NCI-H1694 treated with DMSO at 0.1 percent for 48 hours (cell line): ENCODE data around the gene JAGN1.
"Not testable (repeated sequence)": the region's sequence is repeated elsewhere in the genome, so short reads cannot be mapped to it uniquely, and the experiment has no call there.

ENCODE experiments used
- DNase-seq: peaks from one replicate; lab custom pipeline; 2025; lab: John Stamatoyannopoulos, UW

JAGN1 gene

GRCh38 chr3:9898467-9899241 is 8.2 kb downstream of the JAGN1 start:
- DNase-seq = no peak

- no peak for DNase-seq
These were observed 8.9 kb downstream of the JAGN1 start for GRCh38 chr3:9899289-9899791.

- not testable (repeated sequence) for DNase-seq
These were observed 10.6 kb downstream of the JAGN1 start for GRCh38 chr3:9900965-9901415.

- no peak for DNase-seq
These were observed 11.6 kb downstream of the JAGN1 start for GRCh38 chr3:9901967-9902366.

- no peak for DNase-seq
These were observed 12.2 kb downstream of the JAGN1 start, which contains the start of gene IL17RE for GRCh38 chr3:9902372-9903237. Gene IL17RE, plus strand, starts transcription at chr3:9902848. Its CDS starts 85 bp downstream, at chr3:9902933.

- DNase-seq = no peak
These were observed 12.8 kb downstream of the JAGN1 start for GRCh38 chr3:9903238-9903624.

GRCh38 chr3:9903904-9904303 is 13.5 kb downstream of the JAGN1 start:
- DNase-seq = no peak

- DNase-seq = no peak
These were observed 16.1 kb downstream of the JAGN1 start for GRCh38 chr3:9906480-9906879.

GRCh38 chr3:9908286-9908685 is 17.9 kb downstream of the JAGN1 start:
- no peak for DNase-seq

GRCh38 chr3:9909221-9910013 is 19.0 kb downstream of the JAGN1 start:
- DNase-seq = no peak

GRCh38 chr3:9911863-9912262 is 21.5 kb downstream of the JAGN1 start:
- no peak for DNase-seq

GRCh38 chr3:9912294-9912935 is 22.0 kb downstream of the JAGN1 start:
- DNase-seq = no peak

GRCh38 chr3:9913601-9914000 is 23.2 kb downstream of the JAGN1 start:
- DNase-seq = no peak

GRCh38 chr3:9914011-9914410 is 23.6 kb downstream of the JAGN1 start:
- no peak for DNase-seq

GRCh38 chr3:9914559-9915253 is 24.3 kb downstream of the JAGN1 start:
- DNase-seq = peak; percentile 8

GRCh38 chr3:9915254-9916141 is 25.1 kb downstream of the JAGN1 start:
- no peak for DNase-seq

- no peak for DNase-seq
These were observed 25.9 kb downstream of the JAGN1 start for GRCh38 chr3:9916346-9916733.

GRCh38 chr3:9916734-9917680 is 26.6 kb downstream of the JAGN1 start, which contains the start of gene IL17RC:
Gene IL17RC, plus strand, starts transcription at chr3:9917098. Its CDS starts 218 bp downstream, at chr3:9917316.
- DNase-seq = peak; percentile 29

- no peak for DNase-seq
These were observed 27.4 kb downstream of the JAGN1 start for GRCh38 chr3:9917820-9918219.
